Caco-2 (cell line): Measurements from ENCODE around the gene LYRM2. TPM values are rescaled to one million over a fixed set of nuclear protein-coding genes. Genes with fewer than 3 reads are reported as not detected.

ENCODE experiments used
- BruUV-seq: library from RNA; stranded (reverse); fragments of 400-500 nt; replicated peaks from 2 replicates; lab custom pipeline; 2021; lab: Mats Ljungman, UMichigan
- CTCF ChIA-PET: fragments of 300-600 bp; sonication (Branson Sonifier 250); formaldehyde crosslinking; loops from one replicate; lab custom pipeline; 2022; ENCODE audit warnings: antibody characterized with exemption; lab: Charles Lee
- POLR2A ChIA-PET: fragments of 300-600 bp; sonication (Branson Sonifier 250); formaldehyde crosslinking; loops from one replicate; lab custom pipeline; 2022; ENCODE audit warnings: antibody characterized with exemption; lab: Charles Lee
- DNase-seq, 2 experiments: peaks; one replicate each; pipeline versions ENCODE4 v3.0.0 to v3.0.0-alpha.2; 2020 to 2022
- H3K27me3 ChIP-seq: replicated peaks from 2 replicates; pipeline ENCODE4 v1.6.0; 2011; ENCODE audit warnings: low read length; ENCODE audit not compliant: control insufficient read depth, insufficient read depth
- H3K36me3 ChIP-seq: 2 replicates; pipeline ENCODE4 v1.5.1; 2011; ENCODE audit warnings: low read length; ENCODE audit not compliant: control insufficient read depth, insufficient read depth
- H3K4me1 ChIP-seq: fragments of 250-450 bp; sonication (Bioruptor Pico); 2 replicates; pipeline ENCODE4 v1.5.1; 2020; ENCODE audit warnings: mild to moderate bottlenecking
- H3K4me3 ChIP-seq: 2 replicates; pipeline ENCODE4 v1.5.1; 2011; ENCODE audit warnings: low read depth, mild to moderate bottlenecking, control low read depth, low read length
- H3K9me3 ChIP-seq: fragments of 250-450 bp; sonication (Bioruptor Pico); 2 replicates; pipeline ENCODE4 v1.5.1; 2020; ENCODE audit warnings: mild to moderate bottlenecking, moderate library complexity
- H3K27ac Mint-ChIP-seq: one replicate; pipeline ENCODE4 v1.8.0; 2022; ENCODE audit warnings: mixed read lengths; ENCODE audit not compliant: unreplicated experiment
- H3K27me3 Mint-ChIP-seq: one replicate; pipeline ENCODE4 v1.8.0; 2022; ENCODE audit warnings: mixed read lengths; ENCODE audit not compliant: insufficient read depth, unreplicated experiment
- H3K36me3 Mint-ChIP-seq: one replicate; pipeline ENCODE4 v1.8.0; 2022; ENCODE audit warnings: mild to moderate bottlenecking, mixed read lengths; ENCODE audit not compliant: insufficient read depth, unreplicated experiment
- H3K4me1 Mint-ChIP-seq: one replicate; pipeline ENCODE4 v1.8.0; 2022; ENCODE audit warnings: low read depth, mixed read lengths; ENCODE audit not compliant: unreplicated experiment
- H3K4me3 Mint-ChIP-seq: one replicate; pipeline ENCODE4 v1.8.0; 2022; ENCODE audit warnings: mild to moderate bottlenecking, moderate library complexity, mixed read lengths; ENCODE audit not compliant: unreplicated experiment
- H3K9me3 Mint-ChIP-seq: one replicate; pipeline ENCODE4 v1.8.0; 2022; ENCODE audit warnings: mixed read lengths; ENCODE audit not compliant: unreplicated experiment
- CTCF ChIP-seq, 2 experiments: fragments of 200-600 bp in 1 of 2; IDR thresholded peaks; 1 replicate in 1 of 2; 2 replicates in 1 of 2; pipeline versions ENCODE4 v1.5.1 to v1.8.0; 2011 to 2022; ENCODE audit warnings: antibody characterized with exemption in 1 of 2, control low read depth in 1 of 2, inconsistent platforms in 1 of 2, low read depth in 1 of 2, low read length in 1 of 2, mild to moderate bottlenecking in 1 of 2, moderate library complexity in 1 of 2; ENCODE audit not compliant: insufficient read depth in 1 of 2, severe bottlenecking in 1 of 2, unreplicated experiment in 1 of 2
- intact Hi-C: fragments of 100-400 bp; cut with micrococcal nuclease; formaldehyde crosslinking; loops from one replicate; pipeline ENCODE4 v1.10.0; 2022; ENCODE audit not compliant: unreplicated experiment
- total RNA-seq: library from RNA; stranded (reverse); gene quantifications from 2 replicates; pipeline ENCODE4 v1.2.3, GENCODE V29; 2022

Gene LYRM2
- total RNA-seq, 1 experiment from 2014 or later, result 40.9 TPM

GRCh38 chr6:89554106-89554505, 84.4 kb downstream of the LYRM2 start:
- H3K27me3 ChIP-seq, result no peaks in the 10 kb centered on the region
- peaks cover 13% of the 10 kb centered on the region for H3K9me3 Mint-ChIP-seq
- H3K27ac Mint-ChIP-seq, result no peak overlapping the region
- H3K36me3 Mint-ChIP-seq, result no peaks in the 10 kb centered on the region
- POLR2A ChIA-PET, result no interaction called here
- TF ChIP-seq CTCF (IDR thresholded peaks at IDR 0.05; ENCODE audit: insufficient read depth in 1 of 2, low read depth in 1 of 2, low read length in 1 of 2, severe bottlenecking in 1 of 2, unreplicated experiment in 1 of 2), result no peak
- intact Hi-C loops, result no loop called here
- H3K4me1 ChIP-seq, result no peaks in the 10 kb centered on the region
- CTCF ChIA-PET, result no interaction called here
- no peak overlapping the region for H3K4me3 Mint-ChIP-seq
- no peak for DNase-seq
- no TSS peak for BruUV-seq
- no peaks in the 10 kb centered on the region for H3K27me3 Mint-ChIP-seq
- no peaks in the 10 kb centered on the region for H3K4me1 Mint-ChIP-seq
- H3K4me3 ChIP-seq, result no peak overlapping the region
- H3K9me3 ChIP-seq, result no peaks in the 10 kb centered on the region; the same call in 1 of the 2 replicates
- no peaks in the 10 kb centered on the region for H3K36me3 ChIP-seq

GRCh38 chr6:89553431-89553830, 85.1 kb downstream of the LYRM2 start:
- no peak overlapping the region for H3K4me3 Mint-ChIP-seq
- CTCF ChIA-PET, result no interaction called here

GRCh38 chr6:89547281-89547680, 91.3 kb downstream of the LYRM2 start:
- H3K4me3 ChIP-seq, result no peak overlapping the region
- no TSS peak for BruUV-seq
- Mint-ChIP-seq H3K4me1 (no peaks in the 10 kb centered on the region), H3K27me3 (no peaks in the 10 kb centered on the region), H3K36me3 (no peaks in the 10 kb centered on the region), H3K4me3 (no peak overlapping the region), H3K27ac (no peak overlapping the region), H3K9me3 (no peaks in the 10 kb centered on the region)
- intact Hi-C loops, result no loop called here
- ChIA-PET CTCF (no interaction called here), POLR2A (no interaction called here)
- no peak for TF ChIP-seq CTCF (IDR thresholded peaks at IDR 0.05; ENCODE audit: insufficient read depth in 1 of 2, low read depth in 1 of 2, low read length in 1 of 2, severe bottlenecking in 1 of 2, unreplicated experiment in 1 of 2)
- H3K4me1 ChIP-seq, result peaks cover 5% of the 10 kb centered on the region; the same call in 1 of the 2 replicates
- no peaks in the 10 kb centered on the region for H3K9me3 ChIP-seq
- no peaks in the 10 kb centered on the region for H3K36me3 ChIP-seq
- DNase-seq, result no peak
- H3K27me3 ChIP-seq, result no peaks in the 10 kb centered on the region

More at GRCh38 chr6:89553431-89553830, 85.1 kb downstream of the LYRM2 start:
- intact Hi-C loops, result no loop called here
- POLR2A ChIA-PET, result no interaction called here
- H3K36me3 ChIP-seq, result no peaks in the 10 kb centered on the region
- H3K27me3 ChIP-seq, result no peaks in the 10 kb centered on the region
- Mint-ChIP-seq H3K4me1 (no peaks in the 10 kb centered on the region), H3K36me3 (no peaks in the 10 kb centered on the region), H3K27me3 (no peaks in the 10 kb centered on the region), H3K27ac (no peak overlapping the region), H3K9me3 (peaks cover 13% of the 10 kb centered on the region)
- no peak overlapping the region for H3K4me3 ChIP-seq
- H3K9me3 ChIP-seq, result no peaks in the 10 kb centered on the region; the same call in 1 of the 2 replicates
- TF ChIP-seq CTCF (IDR thresholded peaks at IDR 0.05; ENCODE audit: insufficient read depth in 1 of 2, low read depth in 1 of 2, low read length in 1 of 2, severe bottlenecking in 1 of 2, unreplicated experiment in 1 of 2), result no peak
- H3K4me1 ChIP-seq, result no peaks in the 10 kb centered on the region
- no TSS peak for BruUV-seq
- DNase-seq, result no peak
